ENCODE measurements around the gene B4GALT1. TPM values are rescaled to one million over a fixed set of nuclear protein-coding genes. Genes with fewer than 3 reads are reported as not detected.
"Not testable (repeated sequence)": the region's sequence is repeated elsewhere in the genome, so short reads cannot be mapped to it uniquely, and the experiment has no call there.

Gene B4GALT1
- total RNA-seq, 2 experiments from 2014 or later: 38.8 to 42.4 TPM

GRCh38 chr9:33103501-33104281 is 63.4 kb downstream of the B4GALT1 start:
- Mint-ChIP-seq H3K4me3 (no peak overlapping the region), H3K36me3 (ENCODE audit: low read depth) (no peaks in the 10 kb centered on the region), H3K4me1 (no peaks in the 10 kb centered on the region), H3K27me3 (no peaks in the 10 kb centered on the region), H3K9me3 (no peaks in the 10 kb centered on the region), H3K27ac (peak overlapping the region; percentile 54)
- ChIA-PET POLR2A (no interaction called here), CTCF (interaction anchor here (1.2 kb wide), 1 partner anchor 36 kb away, joined by 3 read pairs; no protein-coding TSS in a partner anchor)
- DNase-seq: no peak

GRCh38 chr9:33102551-33103210 is 64.5 kb downstream of the B4GALT1 start:
- ChIA-PET CTCF (interaction anchor here (1.0 kb wide), 1 partner anchor 53 kb away, joined by 3 read pairs; no protein-coding TSS in a partner anchor), POLR2A (no interaction called here)
- no peaks in the 10 kb centered on the region for H3K27me3 Mint-ChIP-seq
- H3K36me3 Mint-ChIP-seq (ENCODE audit: low read depth): no peaks in the 10 kb centered on the region
- H3K4me1 Mint-ChIP-seq: no peaks in the 10 kb centered on the region
- H3K27ac Mint-ChIP-seq: no peak overlapping the region
- H3K9me3 Mint-ChIP-seq: no peaks in the 10 kb centered on the region
- no peak overlapping the region for H3K4me3 Mint-ChIP-seq
- DNase-seq: no peak

- ChIA-PET CTCF (no interaction called here), POLR2A (no interaction called here)
- no peak overlapping the region for H3K27ac Mint-ChIP-seq
Measured at GRCh38 chr9:33101104-33101951, 65.8 kb downstream of the B4GALT1 start.

GRCh38 chr9:33099754-33100153 is 67.4 kb downstream of the B4GALT1 start:
- no peaks in the 10 kb centered on the region for H3K4me1 Mint-ChIP-seq
- POLR2A ChIA-PET: no interaction called here
- CTCF ChIA-PET: no interaction called here

More at GRCh38 chr9:33101104-33101951, 65.8 kb downstream of the B4GALT1 start:
- Mint-ChIP-seq H3K27me3 (no peaks in the 10 kb centered on the region), H3K4me3 (no peak overlapping the region), H3K36me3 (ENCODE audit: low read depth) (no peaks in the 10 kb centered on the region), H3K4me1 (no peaks in the 10 kb centered on the region), H3K9me3 (no peaks in the 10 kb centered on the region)
- no peak for DNase-seq

GRCh38 chr9:33097192-33097591 is 69.9 kb downstream of the B4GALT1 start:
- ChIA-PET POLR2A (no interaction called here), CTCF (interaction anchor here (0.6 to 0.7 kb wide), 2 partner anchors 43 to 55 kb away, joined by 3 read pairs; no protein-coding TSS in a partner anchor)
- H3K4me1 Mint-ChIP-seq: peaks cover 6% of the 10 kb centered on the region
- H3K9me3 Mint-ChIP-seq: no peaks in the 10 kb centered on the region
- no peaks in the 10 kb centered on the region for H3K36me3 Mint-ChIP-seq (ENCODE audit: low read depth)
- H3K27me3 Mint-ChIP-seq: no peaks in the 10 kb centered on the region
- DNase-seq: no peak
- H3K27ac Mint-ChIP-seq: peak overlapping the region; percentile 31
- no peak overlapping the region for H3K4me3 Mint-ChIP-seq

More at GRCh38 chr9:33099754-33100153, 67.4 kb downstream of the B4GALT1 start:
- H3K9me3 Mint-ChIP-seq: no peaks in the 10 kb centered on the region
- no peaks in the 10 kb centered on the region for H3K36me3 Mint-ChIP-seq (ENCODE audit: low read depth)
- no peaks in the 10 kb centered on the region for H3K27me3 Mint-ChIP-seq
- no peak overlapping the region for H3K27ac Mint-ChIP-seq
- no peak for DNase-seq
- H3K4me3 Mint-ChIP-seq: no peak overlapping the region

GRCh38 chr9:33092634-33093033 is 74.5 kb downstream of the B4GALT1 start:
- Mint-ChIP-seq H3K27me3 (peaks cover 15% of the 10 kb centered on the region), H3K4me1 (peaks cover 6% of the 10 kb centered on the region), H3K36me3 (ENCODE audit: low read depth) (no peaks in the 10 kb centered on the region), H3K9me3 (no peaks in the 10 kb centered on the region), H3K4me3 (no peak overlapping the region), H3K27ac (no peak overlapping the region)
- ChIA-PET CTCF (no interaction called here), POLR2A (no interaction called here)
- no peak for DNase-seq

- not testable (repeated sequence) for H3K36me3 Mint-ChIP-seq (ENCODE audit: low read depth)
Measured at GRCh38 chr9:33085672-33086071, 81.5 kb downstream of the B4GALT1 start.

GRCh38 chr9:33082538-33083326 is 84.4 kb downstream of the B4GALT1 start:
- H3K27ac Mint-ChIP-seq: peak overlapping the region; percentile 85
- H3K27me3 Mint-ChIP-seq: peaks cover 4% of the 10 kb centered on the region
- DNase-seq: peak; percentile 23
- H3K36me3 Mint-ChIP-seq (ENCODE audit: low read depth): no peaks in the 10 kb centered on the region
- H3K4me1 Mint-ChIP-seq: peaks cover 39% of the 10 kb centered on the region
- CTCF ChIA-PET: interaction anchor here (0.6 to 1.4 kb wide), 4 partner anchors 16 to 143 kb away, joined by 3 to 5 read pairs (median 3); no protein-coding TSS in a partner anchor
- H3K4me3 Mint-ChIP-seq: peak overlapping the region; percentile 20
- POLR2A ChIA-PET: no interaction called here
- H3K9me3 Mint-ChIP-seq: no peaks in the 10 kb centered on the region

More at GRCh38 chr9:33085672-33086071, 81.5 kb downstream of the B4GALT1 start:
- H3K4me1 Mint-ChIP-seq: peaks cover 30% of the 10 kb centered on the region
- peaks cover 20% of the 10 kb centered on the region for H3K27me3 Mint-ChIP-seq
- DNase-seq, CTCF ChIA-PET, H3K4me3 Mint-ChIP-seq, H3K27ac Mint-ChIP-seq, POLR2A ChIA-PET, H3K9me3 Mint-ChIP-seq: not testable (repeated sequence)

GRCh38 chr9:33082128-33082527 is 85.0 kb downstream of the B4GALT1 start:
- Mint-ChIP-seq H3K36me3 (ENCODE audit: low read depth) (no peaks in the 10 kb centered on the region), H3K27ac (peak overlapping the region; percentile 85), H3K4me3 (peak overlapping the region; percentile 20), H3K27me3 (no peaks in the 10 kb centered on the region), H3K4me1 (peaks cover 43% of the 10 kb centered on the region), H3K9me3 (no peaks in the 10 kb centered on the region)
- CTCF ChIA-PET: interaction anchor here (0.6 to 1.4 kb wide), 4 partner anchors 15 to 144 kb away, joined by 3 to 5 read pairs (median 3); no protein-coding TSS in a partner anchor
- POLR2A ChIA-PET: no interaction called here
- DNase-seq: peak; percentile 55

- Mint-ChIP-seq H3K4me1 (peaks cover 50% of the 10 kb centered on the region), H3K27me3 (no peaks in the 10 kb centered on the region), H3K36me3 (ENCODE audit: low read depth) (peaks cover 4% of the 10 kb centered on the region), H3K9me3 (no peaks in the 10 kb centered on the region), H3K27ac (no peak overlapping the region), H3K4me3 (no peak overlapping the region)
- CTCF ChIA-PET: interaction anchor here (0.7 to 1.3 kb wide), 2 partner anchors 90 to 145 kb away, joined by 3 to 7 read pairs; no protein-coding TSS in a partner anchor
- peak; percentile 86 for DNase-seq
- POLR2A ChIA-PET: no interaction called here
Measured at GRCh38 chr9:33081128-33081851, 85.8 kb downstream of the B4GALT1 start.

GRCh38 chr9:33080534-33080933 is 86.6 kb downstream of the B4GALT1 start:
- Mint-ChIP-seq H3K36me3 (ENCODE audit: low read depth) (peaks cover 4% of the 10 kb centered on the region), H3K4me1 (peaks cover 52% of the 10 kb centered on the region), H3K27me3 (no peaks in the 10 kb centered on the region), H3K27ac (no peak overlapping the region), H3K4me3 (no peak overlapping the region), H3K9me3 (no peaks in the 10 kb centered on the region)
- POLR2A ChIA-PET: no interaction called here
- peak; percentile 44 for DNase-seq
- CTCF ChIA-PET: interaction anchor here (0.7 to 1.3 kb wide), 2 partner anchors 91 to 146 kb away, joined by 3 to 7 read pairs; no protein-coding TSS in a partner anchor

Data from activated CD4-positive, alpha-beta T cell treated with anti-CD3 and anti-CD28 coated beads, Interleukin-2, amount 10 ng/mL, durations not matched to agents 7 days and 5 days (primary cell).